ENCODE results near the gene MINDY4.

MINDY4 gene

GRCh38 chr7:30911133-30911532 is 139.9 kb downstream of the MINDY4 start:
- Histone ChIP-seq H3K36me3 (ENCODE audit: insufficient read depth, low read length) (no peaks in the 10 kb centered on the region), H3K4me1 (ENCODE audit: insufficient read depth, low read length) (peaks cover 64% of the 10 kb centered on the region), H3K27ac (ENCODE audit: low read depth, low read length) (peak overlapping the region; percentile 84), H3K9ac (ENCODE audit: low read length) (no peak overlapping the region), H3K27me3 (ENCODE audit: control insufficient read depth in 1 of 2, insufficient read depth in 2 of 2, low read length in 2 of 2) (no peaks in the 10 kb centered on the region), H3K4me3 (ENCODE audit: low read depth in 1 of 2, low read length in 2 of 2) (peak overlapping the region in 1 of 2 donors; percentile 91), H3K9me3 (ENCODE audit: low read length) (no peaks in the 10 kb centered on the region)

- H3K4me1 ChIP-seq (ENCODE audit: insufficient read depth, low read length), result peaks cover 64% of the 10 kb centered on the region
- no peaks in the 10 kb centered on the region for H3K27me3 ChIP-seq (ENCODE audit: control insufficient read depth in 1 of 2, insufficient read depth in 2 of 2, low read length in 2 of 2)
- peak within 1 kb of the TSS; percentile 31 to 91 for H3K4me3 ChIP-seq (ENCODE audit: low read depth in 1 of 2, low read length in 2 of 2)
- peak within 1 kb of the TSS; percentile 38 for H3K9ac ChIP-seq (ENCODE audit: low read length)
- no peaks in the 10 kb centered on the region for H3K9me3 ChIP-seq (ENCODE audit: low read length)
- H3K27ac ChIP-seq (ENCODE audit: low read depth, low read length), result peak within 1 kb of the TSS; percentile 84
- H3K36me3 ChIP-seq (ENCODE audit: insufficient read depth, low read length), result no peaks in the 10 kb centered on the region
Measured at GRCh38 chr7:30911561-30911969, 140.3 kb downstream of the MINDY4 start, which contains the start of gene AQP1. Gene AQP1 (plus strand): TSS chr7:30911853. CDS start chr7:30911910, 57 bp downstream.

GRCh38 chr7:30912021-30912730 is 141.0 kb downstream of the MINDY4 start:
- Histone ChIP-seq H3K9me3 (ENCODE audit: low read length) (no peaks in the 10 kb centered on the region), H3K4me1 (ENCODE audit: insufficient read depth, low read length) (peaks cover 64% of the 10 kb centered on the region), H3K4me3 (ENCODE audit: low read depth in 1 of 2, low read length in 2 of 2) (peak overlapping the region; percentile 31 to 91), H3K27ac (ENCODE audit: low read depth, low read length) (peak overlapping the region; percentile 73), H3K36me3 (ENCODE audit: insufficient read depth, low read length) (no peaks in the 10 kb centered on the region), H3K9ac (ENCODE audit: low read length) (peak overlapping the region; percentile 38), H3K27me3 (ENCODE audit: control insufficient read depth in 1 of 2, insufficient read depth in 2 of 2, low read length in 2 of 2) (no peaks in the 10 kb centered on the region)

- H3K9me3 ChIP-seq (ENCODE audit: low read length), result no peaks in the 10 kb centered on the region
- H3K27me3 ChIP-seq (ENCODE audit: control insufficient read depth in 1 of 2, insufficient read depth in 2 of 2, low read length in 2 of 2), result no peaks in the 10 kb centered on the region
- peaks cover 67% of the 10 kb centered on the region for H3K4me1 ChIP-seq (ENCODE audit: insufficient read depth, low read length)
- peak overlapping the region; percentile 73 for H3K27ac ChIP-seq (ENCODE audit: low read depth, low read length)
- peak overlapping the region; percentile 31 to 91 for H3K4me3 ChIP-seq (ENCODE audit: low read depth in 1 of 2, low read length in 2 of 2)
- no peaks in the 10 kb centered on the region for H3K36me3 ChIP-seq (ENCODE audit: insufficient read depth, low read length)
- peak overlapping the region; percentile 38 for H3K9ac ChIP-seq (ENCODE audit: low read length)
Measured at GRCh38 chr7:30912731-30912985, 141.4 kb downstream of the MINDY4 start.

GRCh38 chr7:30912986-30913811 is 142.0 kb downstream of the MINDY4 start:
- peaks cover 67% of the 10 kb centered on the region for H3K4me1 ChIP-seq (ENCODE audit: insufficient read depth, low read length)
- peak overlapping the region; percentile 73 for H3K27ac ChIP-seq (ENCODE audit: low read depth, low read length)
- no peaks in the 10 kb centered on the region for H3K27me3 ChIP-seq (ENCODE audit: control insufficient read depth in 1 of 2, insufficient read depth in 2 of 2, low read length in 2 of 2)
- peak overlapping the region; percentile 31 to 91 for H3K4me3 ChIP-seq (ENCODE audit: low read depth in 1 of 2, low read length in 2 of 2)
- peak overlapping the region; percentile 38 for H3K9ac ChIP-seq (ENCODE audit: low read length)
- H3K36me3 ChIP-seq (ENCODE audit: insufficient read depth, low read length), result no peaks in the 10 kb centered on the region
- H3K9me3 ChIP-seq (ENCODE audit: low read length), result no peaks in the 10 kb centered on the region

GRCh38 chr7:30913821-30914515 is 142.8 kb downstream of the MINDY4 start:
- Histone ChIP-seq H3K9ac (ENCODE audit: low read length) (peak overlapping the region; percentile 38), H3K9me3 (ENCODE audit: low read length) (no peaks in the 10 kb centered on the region), H3K27me3 (ENCODE audit: control insufficient read depth in 1 of 2, insufficient read depth in 2 of 2, low read length in 2 of 2) (no peaks in the 10 kb centered on the region), H3K4me1 (ENCODE audit: insufficient read depth, low read length) (peaks cover 67% of the 10 kb centered on the region), H3K36me3 (ENCODE audit: insufficient read depth, low read length) (no peaks in the 10 kb centered on the region), H3K4me3 (ENCODE audit: low read depth in 1 of 2, low read length in 2 of 2) (peak overlapping the region; percentile 31 to 91), H3K27ac (ENCODE audit: low read depth, low read length) (peak overlapping the region; percentile 73)

- no peak overlapping the region for H3K9ac ChIP-seq (ENCODE audit: low read length)
Measured at GRCh38 chr7:30914596-30914995, 143.4 kb downstream of the MINDY4 start.

GRCh38 chr7:30915005-30915601 is 143.9 kb downstream of the MINDY4 start:
- peak overlapping the region in 1 of 2 donors; percentile 91 for H3K4me3 ChIP-seq (ENCODE audit: low read depth in 1 of 2, low read length in 2 of 2)
- H3K9ac ChIP-seq (ENCODE audit: low read length), result no peak overlapping the region
- peaks cover 65% of the 10 kb centered on the region for H3K4me1 ChIP-seq (ENCODE audit: insufficient read depth, low read length)
- no peaks in the 10 kb centered on the region for H3K36me3 ChIP-seq (ENCODE audit: insufficient read depth, low read length)
- peak overlapping the region; percentile 42 for H3K27ac ChIP-seq (ENCODE audit: low read depth, low read length)
- H3K9me3 ChIP-seq (ENCODE audit: low read length), result no peaks in the 10 kb centered on the region
- no peaks in the 10 kb centered on the region for H3K27me3 ChIP-seq (ENCODE audit: control insufficient read depth in 1 of 2, insufficient read depth in 2 of 2, low read length in 2 of 2)

More at GRCh38 chr7:30914596-30914995, 143.4 kb downstream of the MINDY4 start:
- Histone ChIP-seq H3K4me3 (ENCODE audit: low read depth in 1 of 2, low read length in 2 of 2) (peak overlapping the region in 1 of 2 donors; percentile 91), H3K27me3 (ENCODE audit: control insufficient read depth in 1 of 2, insufficient read depth in 2 of 2, low read length in 2 of 2) (no peaks in the 10 kb centered on the region), H3K4me1 (ENCODE audit: insufficient read depth, low read length) (peaks cover 65% of the 10 kb centered on the region), H3K36me3 (ENCODE audit: insufficient read depth, low read length) (no peaks in the 10 kb centered on the region), H3K9me3 (ENCODE audit: low read length) (no peaks in the 10 kb centered on the region), H3K27ac (ENCODE audit: low read depth, low read length) (peak overlapping the region; percentile 66)

GRCh38 chr7:30915751-30916150 is 144.5 kb downstream of the MINDY4 start:
- H3K27me3 ChIP-seq (ENCODE audit: control insufficient read depth in 1 of 2, insufficient read depth in 2 of 2, low read length in 2 of 2), result no peaks in the 10 kb centered on the region
- H3K27ac ChIP-seq (ENCODE audit: low read depth, low read length), result peak overlapping the region; percentile 42
- peaks cover 65% of the 10 kb centered on the region for H3K4me1 ChIP-seq (ENCODE audit: insufficient read depth, low read length)
- no peaks in the 10 kb centered on the region for H3K36me3 ChIP-seq (ENCODE audit: insufficient read depth, low read length)
- H3K9ac ChIP-seq (ENCODE audit: low read length), result no peak overlapping the region
- no peaks in the 10 kb centered on the region for H3K9me3 ChIP-seq (ENCODE audit: low read length)
- H3K4me3 ChIP-seq (ENCODE audit: low read depth in 1 of 2, low read length in 2 of 2), result peak overlapping the region in 1 of 2 donors; percentile 91

- Histone ChIP-seq H3K27ac (ENCODE audit: low read depth, low read length) (peak overlapping the region; percentile 42), H3K27me3 (ENCODE audit: control insufficient read depth in 1 of 2, insufficient read depth in 2 of 2, low read length in 2 of 2) (no peaks in the 10 kb centered on the region), H3K4me3 (ENCODE audit: low read depth in 1 of 2, low read length in 2 of 2) (no peak overlapping the region), H3K4me1 (ENCODE audit: insufficient read depth, low read length) (peaks cover 65% of the 10 kb centered on the region), H3K36me3 (ENCODE audit: insufficient read depth, low read length) (no peaks in the 10 kb centered on the region), H3K9ac (ENCODE audit: low read length) (no peak overlapping the region), H3K9me3 (ENCODE audit: low read length) (no peaks in the 10 kb centered on the region)
Measured at GRCh38 chr7:30916255-30916654, 145.0 kb downstream of the MINDY4 start.

- Histone ChIP-seq H3K9me3 (ENCODE audit: low read length) (no peaks in the 10 kb centered on the region), H3K27me3 (ENCODE audit: control insufficient read depth in 1 of 2, insufficient read depth in 2 of 2, low read length in 2 of 2) (no peaks in the 10 kb centered on the region), H3K4me1 (ENCODE audit: insufficient read depth, low read length) (peaks cover 70% of the 10 kb centered on the region), H3K4me3 (ENCODE audit: low read depth in 1 of 2, low read length in 2 of 2) (no peak overlapping the region), H3K27ac (ENCODE audit: low read depth, low read length) (no peak overlapping the region), H3K36me3 (ENCODE audit: insufficient read depth, low read length) (no peaks in the 10 kb centered on the region), H3K9ac (ENCODE audit: low read length) (no peak overlapping the region)
Measured at GRCh38 chr7:30916767-30917166, 145.6 kb downstream of the MINDY4 start.
